ENCODE measurements around the gene GLMN. TPM values are rescaled to one million over a fixed set of nuclear protein-coding genes. Genes with fewer than 3 reads are reported as not detected.
A peak's percentile ranks its signal among the peaks of the same experiment; 100 is the strongest.

GLMN gene
- polyA plus RNA-seq, 2 of the 4 experiments (the other 2 are of a cell fraction), result 10.6 to 10.9 TPM

GRCh38 chr1:92301021-92301420 is 2.2 kb upstream of the GLMN start:
- H3K27ac ChIP-seq, result no peak overlapping the region
- WGBS (ENCODE audit: missing lambda C conversion rate), result 96% methylated on average over 5 of the region's 5 CpGs
- TF ChIP-seq FOSL2 (IDR thresholded peaks at IDR 0.05) (no peak), FOSL2 (CRISPR knock-in tag; IDR thresholded peaks at IDR 0.05) (no peak), ZSCAN20 (CRISPR knock-in tag; IDR thresholded peaks at IDR 0.05) (no peak), CEBPB (IDR thresholded peaks at IDR 0.05) (no peak), FOSB (CRISPR knock-in tag; IDR thresholded peaks at IDR 0.05) (no peak), RAD21 (conservative IDR thresholded peaks at IDR 0.05 in 1 of 2, IDR thresholded peaks at IDR 0.05 in 1 of 2) (no peak), RARB (CRISPR knock-in tag; IDR thresholded peaks at IDR 0.05) (no peak), RNF2 (IDR thresholded peaks at IDR 0.05; ENCODE audit: borderline replicate concordance, low read depth) (no peak), CHD4 (IDR thresholded peaks at IDR 0.05; ENCODE audit: borderline replicate concordance) (no peak), HOXA7 (CRISPR knock-in tag; IDR thresholded peaks at IDR 0.05) (no peak), POLR2AphosphoS2 (conservative IDR thresholded peaks at IDR 0.05; ENCODE audit: low read length) (no peak), TP53 (CRISPR knock-in tag; IDR thresholded peaks at IDR 0.05) (no peak), FOXS1 (CRISPR knock-in tag; IDR thresholded peaks at IDR 0.05) (no peak), HDAC2 (IDR thresholded peaks at IDR 0.05) (no peak), HOXB13 (CRISPR knock-in tag; IDR thresholded peaks at IDR 0.05; ENCODE audit: low read depth) (no peak)
- ChIA-PET POLR2A (no interaction called here), CTCF (interaction anchor here (2.2 to 2.7 kb wide), 2 partner anchors 10 kb away, joined by 7 to 9 read pairs; no protein-coding TSS in a partner anchor)
- H3K4me2 ChIP-seq, result 0 out of 3 replicates have a peak overlapping the region, but pooled peaks have one; percentile 9
- FAIRE-seq (no peak), ATAC-seq (no peak), DNase-seq (ENCODE audit: low read depth in 1 of 2, low spot score in 1 of 2) (no peak)
- H3K4me3 ChIP-seq, result no peak overlapping the region
- H3K4me1 ChIP-seq, result peaks cover 13% of the 10 kb centered on the region; the same call in 1 of the 3 replicates
- H3K9me3 ChIP-seq, result no peaks in the 10 kb centered on the region

- ATAC-seq, result no peak
- FAIRE-seq, result no peak
- TF ChIP-seq RNF2 (IDR thresholded peaks at IDR 0.05; ENCODE audit: borderline replicate concordance, low read depth), result no peak
- no peak for TF ChIP-seq EHF (CRISPR knock-in tag; IDR thresholded peaks at IDR 0.05)
- no peak for TF ChIP-seq ATOH8 (CRISPR knock-in tag; IDR thresholded peaks at IDR 0.05; ENCODE audit: low read depth)
- TF ChIP-seq MAZ (IDR thresholded peaks at IDR 0.05; ENCODE audit: borderline replicate concordance, low read depth, low read length), result no peak
- TF ChIP-seq ZFP36 (IDR thresholded peaks at IDR 0.05; ENCODE audit: borderline replicate concordance, partially characterized antibody), result no peak
- TF ChIP-seq RFX5 (IDR thresholded peaks at IDR 0.05), result no peak
- TF ChIP-seq E2F6 (IDR thresholded peaks at IDR 0.05; ENCODE audit: borderline replicate concordance, low read depth), result no peak
- TF ChIP-seq NR3C1 (IDR thresholded peaks at IDR 0.05), result no peak
- TF ChIP-seq REST (IDR thresholded peaks at IDR 0.05), result no peak
Observed at GRCh38 chr1:92299477-92300150, 827 bp upstream of the GLMN start.

More at GRCh38 chr1:92299477-92300150, 827 bp upstream of the GLMN start:
- ChIA-PET POLR2A (interaction anchor here (0.9 kb wide), 1 partner anchor 532 kb away, joined by 3 read pairs; the partner anchor contains the start of gene RPL5), CTCF (interaction anchor here (2.2 to 2.7 kb wide), 2 partner anchors 8 to 11 kb away, joined by 7 to 9 read pairs; no protein-coding TSS in a partner anchor)
- H3K4me3 ChIP-seq, result peak overlapping the region; percentile 90
- peak overlapping the region; percentile 96 to 99 for H3K27ac ChIP-seq
- WGBS (ENCODE audit: missing lambda C conversion rate), result 29% methylated on average over 11 of the region's 11 CpGs
- H3K4me1 ChIP-seq, result peaks cover 13% of the 10 kb centered on the region; the same call in 1 of the 3 replicates
- H3K9me3 ChIP-seq, result no peaks in the 10 kb centered on the region
- no peak for DNase-seq (ENCODE audit: low read depth in 1 of 2, low spot score in 1 of 2)
- H3K4me2 ChIP-seq, result peak overlapping the region; percentile 70

All from A549 (cell line).